Suprapubic skin (tissue), 3 donors: ENCODE results near the gene CSN3.

Experiments used
- CTCF ChIP-seq, 2 donors: fragments of 200-600 bp in 1 of 2; fragments of 450-650 bp in 1 of 2; sonication (generic) in 1 of 2; IDR thresholded peaks; one replicate each; pipeline ENCODE4 v1.5.1; 2016 to 2019; ENCODE audit warnings: antibody characterized with exemption in 2 of 2, mild to moderate bottlenecking in 1 of 2, moderate library complexity in 1 of 2
- POLR2AphosphoS5 ChIP-seq, 3 donors: sonication (generic); formaldehyde crosslinking; IDR thresholded peaks; one replicate each; pipeline ENCODE4 v1.6.1; 2017; ENCODE audit warnings: antibody characterized with exemption in 3 of 3

- TF ChIP-seq CTCF (IDR thresholded peaks at IDR 0.05) = no peak
- no peak for TF ChIP-seq POLR2AphosphoS5 (IDR thresholded peaks at IDR 0.05)
Observed at GRCh38 chr4:70251945-70252277, 9.5 kb downstream of the CSN3 start.
